Activated CD4-positive, alpha-beta memory T cell treated with anti-CD3 and anti-CD28 coated beads, Interleukin-2, amount 10 ng/mL, durations not matched to agents 7 days and 5 days (primary cell): ENCODE data around the gene HES1. TPM values are rescaled to one million over a fixed set of nuclear protein-coding genes. Genes with fewer than 3 reads are reported as not detected.

ENCODE experiments used
- CTCF ChIA-PET: fragments of 350-600 bp; sonication (Branson Sonifier 250); formaldehyde crosslinking; loops from one replicate; lab custom pipeline; 2021; ENCODE audit warnings: antibody characterized with exemption, inconsistent platforms; lab: Charles Lee
- POLR2A ChIA-PET: fragments of 350-600 bp; sonication (Branson Sonifier 250); formaldehyde crosslinking; loops from one replicate; lab custom pipeline; 2021; ENCODE audit warnings: antibody characterized with exemption; lab: Charles Lee
- DNase-seq: peaks from one replicate; pipeline ENCODE4 v3.0.0-alpha.2; 2020
- H3K27ac Mint-ChIP-seq: one replicate; pipeline ENCODE4 v1.8.0; 2021; ENCODE audit warnings: mild to moderate bottlenecking, mixed read lengths
- H3K27me3 Mint-ChIP-seq: one replicate; pipeline ENCODE4 v1.8.0; 2021; ENCODE audit warnings: mixed read lengths
- H3K36me3 Mint-ChIP-seq: one replicate; pipeline ENCODE4 v1.8.0; 2021; ENCODE audit warnings: low read depth, mixed read lengths
- H3K4me1 Mint-ChIP-seq: one replicate; pipeline ENCODE4 v1.8.0; 2021; ENCODE audit warnings: mixed read lengths
- H3K4me3 Mint-ChIP-seq: one replicate; pipeline ENCODE4 v1.8.0; 2021; ENCODE audit warnings: mild to moderate bottlenecking, mixed read lengths
- H3K9me3 Mint-ChIP-seq: one replicate; pipeline ENCODE4 v1.8.0; 2021; ENCODE audit warnings: mixed read lengths
- total RNA-seq, 2 experiments: library from RNA; stranded (reverse); gene quantifications; one replicate each; pipeline ENCODE4 v1.2.3, GENCODE V29; 2021

The HES1 gene
- total RNA-seq, 2 experiments from 2014 or later, result 11.2 to 11.3 TPM

- ChIA-PET POLR2A (no interaction called here), CTCF (interaction anchor here (1.1 to 1.3 kb wide), 2 partner anchors 140 to 209 kb away, joined by 3 read pairs; no protein-coding TSS in a partner anchor)
- no peak for DNase-seq
- Mint-ChIP-seq H3K27ac (no peak overlapping the region), H3K36me3 (no peaks in the 10 kb centered on the region), H3K4me3 (no peak overlapping the region), H3K4me1 (peaks cover 10% of the 10 kb centered on the region), H3K27me3 (peaks cover 61% of the 10 kb centered on the region), H3K9me3 (no peaks in the 10 kb centered on the region)
These were observed 28.8 kb upstream of the HES1 start for GRCh38 chr3:194107107-194107506.

DNA sequence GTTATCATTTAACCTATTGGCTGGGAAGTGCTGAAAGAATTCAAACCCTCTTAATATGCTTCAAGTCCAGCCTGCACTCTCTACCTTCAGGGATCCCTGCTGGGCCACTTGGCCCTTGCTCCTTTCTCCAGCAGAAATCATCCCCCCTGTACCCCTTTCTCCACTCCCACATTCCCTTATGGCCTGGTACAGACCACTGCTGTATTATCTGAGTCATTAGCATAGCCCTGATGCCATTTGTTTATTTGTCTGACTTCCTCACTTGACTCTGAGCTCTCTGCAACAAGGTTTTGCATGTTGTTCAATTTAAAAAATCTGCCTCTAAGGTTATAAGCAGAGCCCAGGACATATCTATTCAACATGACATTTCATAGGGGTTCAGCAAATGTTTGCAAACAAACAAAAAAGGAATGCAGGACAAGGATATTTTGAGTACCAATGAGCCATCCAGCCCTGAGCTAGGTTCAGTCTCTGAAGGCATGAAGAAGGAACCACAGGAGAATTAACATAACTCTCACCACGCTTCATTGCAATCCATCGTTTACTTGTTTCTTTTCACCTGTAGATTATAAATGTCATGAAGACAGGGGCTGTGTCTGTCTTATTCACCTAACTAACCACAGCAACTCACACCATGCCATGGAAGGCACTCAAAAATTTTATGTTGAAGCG is 26.6 kb upstream of the HES1 start:
- ChIA-PET CTCF (interaction anchor here (1.4 kb wide), 1 partner anchor 22 kb away, joined by 3 read pairs; no protein-coding TSS in a partner anchor), POLR2A (no interaction called here)
- Mint-ChIP-seq H3K4me1 (no peaks in the 10 kb centered on the region), H3K27me3 (peaks cover 52% of the 10 kb centered on the region), H3K36me3 (no peaks in the 10 kb centered on the region), H3K4me3 (no peak overlapping the region), H3K9me3 (no peaks in the 10 kb centered on the region), H3K27ac (no peak overlapping the region)
- DNase-seq, result no peak

DNA sequence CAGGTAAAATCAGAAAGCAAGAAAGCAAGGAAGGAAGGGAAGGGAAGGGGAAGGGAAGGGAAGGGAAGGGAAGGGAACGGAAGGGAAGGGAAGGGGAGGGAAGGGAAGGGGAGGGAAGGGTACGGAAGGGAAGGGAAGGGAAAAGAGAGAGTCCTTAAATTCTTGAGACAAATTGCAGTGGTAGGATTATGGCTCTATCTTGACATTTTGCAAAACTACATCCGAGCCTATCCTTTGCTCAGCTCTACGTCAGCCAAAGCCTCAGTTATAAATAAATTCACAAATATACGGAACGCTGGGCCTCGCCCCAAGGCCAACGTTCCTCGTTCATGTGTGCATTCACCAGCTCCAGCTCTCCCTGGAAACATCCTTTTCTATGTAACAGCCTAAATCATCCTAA is 25.5 kb upstream of the HES1 start:
- Mint-ChIP-seq H3K36me3 (no peaks in the 10 kb centered on the region), H3K27me3 (peaks cover 47% of the 10 kb centered on the region), H3K4me1 (no peaks in the 10 kb centered on the region), H3K27ac (no peak overlapping the region), H3K4me3 (no peak overlapping the region), H3K9me3 (no peaks in the 10 kb centered on the region)
- DNase-seq, result no peak
- ChIA-PET POLR2A (no interaction called here), CTCF (interaction anchor here (1.4 kb wide), 1 partner anchor 21 kb away, joined by 3 read pairs; no protein-coding TSS in a partner anchor)

DNA sequence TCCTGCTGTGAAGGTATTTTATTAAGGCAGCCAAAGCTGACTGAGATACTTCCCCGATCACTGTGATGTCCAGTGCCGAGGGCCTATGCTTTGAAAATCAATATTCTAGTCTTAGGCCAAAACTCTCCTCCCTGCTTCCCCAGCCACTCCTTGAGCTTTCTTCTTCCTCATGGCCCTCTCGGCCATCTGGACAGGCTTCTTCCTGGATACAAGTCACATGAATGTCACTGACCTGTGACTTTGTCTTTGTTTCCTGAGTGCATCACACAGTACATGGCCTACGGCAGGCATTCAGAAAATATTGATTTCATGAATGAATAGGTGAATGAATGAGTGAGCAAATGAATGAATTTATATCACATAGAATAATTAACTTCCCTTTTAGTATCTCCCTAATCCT is 24.6 kb upstream of the HES1 start:
- Mint-ChIP-seq H3K9me3 (no peaks in the 10 kb centered on the region), H3K4me1 (no peaks in the 10 kb centered on the region), H3K36me3 (no peaks in the 10 kb centered on the region), H3K4me3 (no peak overlapping the region), H3K27ac (no peak overlapping the region), H3K27me3 (peaks cover 39% of the 10 kb centered on the region)
- ChIA-PET CTCF (no interaction called here), POLR2A (no interaction called here)
- no peak for DNase-seq

- no peaks in the 10 kb centered on the region for H3K9me3 Mint-ChIP-seq
- no peak overlapping the region for H3K4me3 Mint-ChIP-seq
These were observed 23.5 kb upstream of the HES1 start for GRCh38 chr3:194112120-194113106.

DNA sequence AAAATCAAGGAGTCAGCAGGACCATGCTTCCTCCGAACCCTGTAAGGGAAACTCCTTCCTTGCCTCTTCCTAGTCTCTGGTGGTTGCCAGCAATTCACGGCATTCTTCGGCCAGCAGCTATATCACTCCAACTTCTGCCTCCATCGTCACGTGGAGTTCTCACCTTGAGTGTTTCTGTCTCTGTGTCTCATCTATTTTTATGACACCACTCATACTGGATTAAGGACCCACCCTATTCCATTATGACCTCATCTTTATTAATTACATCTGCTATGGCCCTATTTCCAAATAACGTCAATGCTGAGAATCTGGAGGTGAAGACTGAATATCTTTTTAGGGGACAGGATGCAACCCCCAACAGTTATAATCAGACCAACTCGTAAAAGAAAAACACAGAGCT is 21.8 kb upstream of the HES1 start:
- POLR2A ChIA-PET, result no interaction called here
- CTCF ChIA-PET, result interaction anchor here (1.9 kb wide), 1 partner anchor 202 kb away, joined by 5 read pairs; no protein-coding TSS in a partner anchor
- Mint-ChIP-seq H3K27ac (no peak overlapping the region), H3K9me3 (no peaks in the 10 kb centered on the region), H3K4me1 (no peaks in the 10 kb centered on the region), H3K4me3 (no peak overlapping the region), H3K27me3 (peaks cover 36% of the 10 kb centered on the region), H3K36me3 (no peaks in the 10 kb centered on the region)
- DNase-seq, result no peak

More at GRCh38 chr3:194112120-194113106, 23.5 kb upstream of the HES1 start:
- DNase-seq, result no peak
- H3K36me3 Mint-ChIP-seq, result no peaks in the 10 kb centered on the region
- no peaks in the 10 kb centered on the region for H3K4me1 Mint-ChIP-seq
- H3K27me3 Mint-ChIP-seq, result peaks cover 38% of the 10 kb centered on the region
- H3K27ac Mint-ChIP-seq, result no peak overlapping the region
- POLR2A ChIA-PET, result interaction anchor here (0.7 kb wide), 1 partner anchor 12 kb away, joined by 3 read pairs; no protein-coding TSS in a partner anchor
- CTCF ChIA-PET, result interaction anchor here (1.9 kb wide), 1 partner anchor 203 kb away, joined by 5 read pairs; no protein-coding TSS in a partner anchor

GRCh38 chr3:194117104-194117845 is 18.7 kb upstream of the HES1 start:
- peaks cover 54% of the 10 kb centered on the region for H3K27me3 Mint-ChIP-seq
- H3K9me3 Mint-ChIP-seq, result no peaks in the 10 kb centered on the region
- no peak overlapping the region for H3K27ac Mint-ChIP-seq
- no peak for DNase-seq
- H3K4me3 Mint-ChIP-seq, result no peak overlapping the region
- H3K36me3 Mint-ChIP-seq, result no peaks in the 10 kb centered on the region
- no peaks in the 10 kb centered on the region for H3K4me1 Mint-ChIP-seq
- CTCF ChIA-PET, result interaction anchor here (1.0 kb wide), 1 partner anchor 9 kb away, joined by 4 read pairs; no protein-coding TSS in a partner anchor
- POLR2A ChIA-PET, result no interaction called here

GRCh38 chr3:194118920-194119319 is 17.0 kb upstream of the HES1 start:
- Mint-ChIP-seq H3K27me3 (peaks cover 64% of the 10 kb centered on the region), H3K9me3 (no peaks in the 10 kb centered on the region), H3K27ac (no peak overlapping the region), H3K4me1 (no peaks in the 10 kb centered on the region), H3K36me3 (no peaks in the 10 kb centered on the region), H3K4me3 (no peak overlapping the region)
- CTCF ChIA-PET, result no interaction called here
- POLR2A ChIA-PET, result no interaction called here
- no peak for DNase-seq

DNA sequence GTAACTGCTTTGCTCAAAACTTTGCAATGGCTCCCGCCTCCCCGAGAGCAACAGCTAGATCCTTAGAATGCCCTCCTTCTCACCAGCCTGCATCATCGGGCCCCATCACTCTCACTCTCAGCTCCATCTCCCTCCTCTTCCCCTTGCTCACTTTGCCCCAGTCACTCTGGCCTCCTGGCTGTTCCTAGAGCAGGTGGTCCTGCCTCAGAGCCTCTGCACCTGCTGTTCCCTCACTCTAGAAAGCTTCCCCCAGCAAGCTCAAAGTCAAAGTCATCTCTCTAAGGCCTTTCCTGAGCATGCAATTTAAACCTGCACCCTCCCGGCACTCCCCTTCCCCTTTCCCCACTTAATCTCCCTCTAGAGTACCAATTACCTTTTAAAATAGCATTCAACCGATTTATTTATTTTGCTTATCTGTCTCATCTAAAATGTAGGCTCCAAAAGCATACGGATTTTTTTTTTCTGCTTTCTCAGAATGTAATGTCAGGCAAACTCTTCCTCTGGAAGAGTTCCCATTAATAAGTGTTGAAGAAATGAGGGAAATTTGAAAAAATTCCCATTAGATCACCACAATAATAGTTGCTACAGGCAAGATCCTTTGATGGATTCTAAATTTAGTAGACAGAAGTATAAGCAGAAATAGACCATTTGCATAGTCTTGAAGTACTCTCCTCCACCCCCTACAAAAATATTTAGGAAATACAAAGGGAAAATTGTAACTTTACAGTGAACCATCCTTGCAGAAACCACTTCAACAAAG is 15.9 kb upstream of the HES1 start:
- ChIA-PET CTCF (interaction anchor here (0.6 kb wide), 1 partner anchor 30 kb away, joined by 3 read pairs; no protein-coding TSS in a partner anchor), POLR2A (no interaction called here)
- no peak overlapping the region for H3K27ac Mint-ChIP-seq
- no peak overlapping the region for H3K4me3 Mint-ChIP-seq
- no peaks in the 10 kb centered on the region for H3K9me3 Mint-ChIP-seq
- H3K27me3 Mint-ChIP-seq, result peaks cover 68% of the 10 kb centered on the region
- H3K4me1 Mint-ChIP-seq, result no peaks in the 10 kb centered on the region
- no peaks in the 10 kb centered on the region for H3K36me3 Mint-ChIP-seq
- no peak for DNase-seq

DNA sequence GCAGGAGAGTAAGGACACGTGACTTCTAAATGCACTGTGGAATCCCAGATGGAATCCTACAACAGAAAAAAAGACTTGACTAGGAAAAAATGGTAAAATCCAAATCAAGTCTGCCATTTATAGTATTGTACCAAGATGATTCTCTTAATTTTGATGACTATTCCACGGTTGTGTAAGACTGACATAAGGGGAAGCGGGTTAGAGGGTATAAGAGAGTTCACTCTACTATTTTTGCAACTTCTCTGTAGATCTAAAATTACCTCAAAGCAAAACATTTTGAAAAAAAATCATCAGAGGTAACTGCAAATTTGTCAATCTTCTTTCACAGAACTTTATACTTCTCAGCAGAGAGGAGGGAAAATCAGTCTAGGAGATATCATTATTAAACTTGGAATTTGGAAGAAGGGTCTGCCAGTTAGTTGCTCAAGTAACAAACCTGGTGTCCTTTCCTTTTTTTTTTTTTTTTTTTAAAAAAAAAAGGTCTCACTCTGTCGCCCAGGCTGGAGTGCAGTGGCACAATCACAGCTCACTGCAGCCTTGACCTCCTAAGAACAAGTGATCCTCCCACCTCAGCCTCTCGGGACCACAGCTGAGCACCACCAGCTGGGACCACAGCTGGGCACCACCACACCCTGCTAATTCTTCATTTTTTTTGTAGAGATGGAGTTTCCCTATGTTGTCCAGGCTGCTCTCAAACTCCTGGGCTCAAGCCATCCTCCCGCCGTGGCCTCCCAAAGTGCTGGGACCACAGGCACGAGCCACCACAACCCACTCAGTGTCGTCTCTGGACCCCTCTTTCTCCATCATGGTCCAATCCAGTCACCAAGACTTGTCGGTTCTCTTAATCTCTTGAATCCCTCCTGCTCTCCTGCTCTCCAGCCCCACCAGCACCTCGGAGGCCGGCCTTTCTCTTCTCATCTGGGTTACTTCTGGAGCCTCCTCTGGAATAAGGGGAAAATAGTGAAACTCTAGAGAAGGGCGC is 14.9 kb upstream of the HES1 start:
- Mint-ChIP-seq H3K4me1 (no peaks in the 10 kb centered on the region), H3K27ac (no peak overlapping the region), H3K36me3 (no peaks in the 10 kb centered on the region), H3K4me3 (no peak overlapping the region), H3K9me3 (no peaks in the 10 kb centered on the region), H3K27me3 (peaks cover 73% of the 10 kb centered on the region)
- CTCF ChIA-PET, result no interaction called here
- DNase-seq, result no peak
- POLR2A ChIA-PET, result no interaction called here

- DNase-seq, result no peak
- H3K27me3 Mint-ChIP-seq, result peaks cover 77% of the 10 kb centered on the region
- ChIA-PET CTCF (no interaction called here), POLR2A (no interaction called here)
- no peaks in the 10 kb centered on the region for H3K4me1 Mint-ChIP-seq
- H3K36me3 Mint-ChIP-seq, result no peaks in the 10 kb centered on the region
- H3K9me3 Mint-ChIP-seq, result no peaks in the 10 kb centered on the region
- no peak overlapping the region for H3K4me3 Mint-ChIP-seq
- no peak overlapping the region for H3K27ac Mint-ChIP-seq
These were observed 13.9 kb upstream of the HES1 start for GRCh38 chr3:194121891-194122631.
